Upper lobe of left lung (tissue), 6 donors: ENCODE results near the gene CCL2. TPM values are rescaled to one million over a fixed set of nuclear protein-coding genes. Genes with fewer than 3 reads are reported as not detected.

Experiments used
- ATAC-seq, 2 donors: fragments of 200-7000 bp; cut with Tn5 transposase; one replicate each; pipeline ENCODE4 v1.9.1; 2022; ENCODE audit warnings: mild to moderate bottlenecking in 2 of 2, moderate library complexity in 2 of 2; ENCODE audit not compliant: low FRiP score in 2 of 2
- DNase-seq, 2 donors: peaks; one replicate each; pipeline ENCODE4 v3.0.0-alpha.2; 2019 to 2020
- H3K27ac ChIP-seq, 4 donors: fragments of 200-600 bp; sonication (generic); one replicate each; pipeline ENCODE4 v1.5.1; 2016 to 2019
- H3K27me3 ChIP-seq, 4 donors: fragments of 200-600 bp; sonication (generic); one replicate each; pipeline ENCODE4 v1.5.1; 2017 to 2019
- H3K36me3 ChIP-seq, 4 donors: fragments of 200-600 bp; sonication (generic); one replicate each; pipeline ENCODE4 v1.5.1; 2016 to 2019
- H3K4me1 ChIP-seq, 4 donors: fragments of 200-600 bp; sonication (generic); one replicate each; pipeline ENCODE4 v1.5.1; 2018 to 2019
- H3K4me3 ChIP-seq, 4 donors: fragments of 200-600 bp; sonication (generic); one replicate each; pipeline ENCODE4 v1.5.1; 2017 to 2019; ENCODE audit warnings: mild to moderate bottlenecking in 2 of 4, moderate library complexity in 1 of 4
- H3K9me3 ChIP-seq, 4 donors: fragments of 200-600 bp; sonication (generic); one replicate each; pipeline ENCODE4 v1.5.1; 2018 to 2019
- EP300 ChIP-seq, 4 donors: sonication (generic); formaldehyde crosslinking; IDR thresholded peaks; one replicate each; pipeline ENCODE4 v1.5.1; 2017; ENCODE audit warnings: antibody characterized with exemption in 4 of 4, control low read depth in 2 of 4
- POLR2A ChIP-seq, 4 donors: fragments of 450-650 bp; IDR thresholded peaks; one replicate each; pipeline ENCODE4 v1.5.1; 2016 to 2017; ENCODE audit warnings: antibody characterized with exemption in 4 of 4, mild to moderate bottlenecking in 2 of 4
- POLR2AphosphoS5 ChIP-seq, 2 donors: sonication (generic); formaldehyde crosslinking; IDR thresholded peaks; one replicate each; pipeline ENCODE4 v1.5.1; 2017; ENCODE audit warnings: antibody characterized with exemption in 2 of 2
- WGBS, 2 donors: methylation state at CpG; one replicate each; pipeline ENCODE4 v1.1.5; 2017 to 2018; 5-methylcytosine and 5-hydroxymethylcytosine counted together
- total RNA-seq, 6 donors: library from RNA; depleted of rRNA in 4 of 6; stranded (reverse); fragments of >200 nt in 4 of 6; gene quantifications; one replicate each; pipeline versions ENCODE4 v1.1.0 to v1.2.1, GENCODE V29; 2016 to 2021
- TF ChIP-seq, protein P1 (sequence below), 6 experiments: fragments of 450-650 bp in 4 of 6; fragments of 200-600 bp in 2 of 6; sonication (generic) in 2 of 6; IDR thresholded peaks; one replicate each; pipeline ENCODE4 v1.5.1; 2016 to 2019; ENCODE audit warnings: antibody characterized with exemption in 6 of 6
- donor health status: DM: no; HTN: no; CAD: no; lungs with moderate emphysema.
- donor health status: DM: no; HTN: yes; CAD: no; lungs with severe emphysema.

The CCL2 gene
- total RNA-seq, 6 donors from 2014 or later, result 11.5 to 100.0 (median 15.6) TPM

DNA sequence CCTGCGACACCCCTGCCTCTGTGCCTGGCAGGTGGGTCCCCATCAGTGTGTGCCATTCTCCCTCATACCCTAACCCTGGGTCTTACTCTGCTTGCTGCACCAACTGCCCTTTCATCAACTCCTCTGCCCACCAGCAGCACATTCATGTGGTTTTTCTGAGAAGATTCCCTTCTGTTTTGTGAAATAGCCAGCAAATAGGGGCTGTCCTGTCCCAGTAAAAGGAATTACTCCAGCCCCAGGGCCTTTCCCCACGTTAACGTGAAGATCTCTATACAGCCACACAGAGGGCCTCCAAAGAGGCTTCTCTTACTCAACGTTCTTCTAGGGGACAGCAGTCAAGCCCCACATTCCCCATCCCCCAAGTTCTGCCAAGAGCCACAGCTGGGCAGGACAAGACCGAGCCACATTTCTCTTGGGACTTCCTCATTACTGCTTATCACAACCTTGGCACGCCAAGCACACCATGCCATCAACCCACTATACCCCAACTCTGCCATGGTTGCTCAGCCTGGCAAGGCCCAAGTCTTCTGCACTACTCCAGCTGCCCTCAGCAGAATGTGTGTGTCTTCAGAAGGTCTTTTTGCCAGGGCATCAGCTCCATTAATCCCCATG, 18.7 kb upstream of the CCL2 start:
- ATAC-seq, result peak in 1 of 2 donors; percentile 3
- H3K9me3 ChIP-seq, result no peaks in the 10 kb centered on the region
- H3K36me3 ChIP-seq, result no peaks in the 10 kb centered on the region
- peak overlapping the region in 3 of 4 donors; percentile 1 to 73 (median 65) for H3K27ac ChIP-seq
- no peaks in the 10 kb centered on the region for H3K27me3 ChIP-seq
- H3K4me1 ChIP-seq, result peaks cover 47 to 60% (median 57%) of the 10 kb centered on the region in 4 donors
- H3K4me3 ChIP-seq, result no peak overlapping the region
- 62 to 82% methylated on average over 6 of the region's 6 CpGs for WGBS, 2 donors
- no peak for DNase-seq
- TF ChIP-seq EP300 (IDR thresholded peaks at IDR 0.05) (no peak), POLR2AphosphoS5 (IDR thresholded peaks at IDR 0.05) (no peak), POLR2A (IDR thresholded peaks at IDR 0.05) (no peak)
- TF ChIP-seq, protein P1, sequence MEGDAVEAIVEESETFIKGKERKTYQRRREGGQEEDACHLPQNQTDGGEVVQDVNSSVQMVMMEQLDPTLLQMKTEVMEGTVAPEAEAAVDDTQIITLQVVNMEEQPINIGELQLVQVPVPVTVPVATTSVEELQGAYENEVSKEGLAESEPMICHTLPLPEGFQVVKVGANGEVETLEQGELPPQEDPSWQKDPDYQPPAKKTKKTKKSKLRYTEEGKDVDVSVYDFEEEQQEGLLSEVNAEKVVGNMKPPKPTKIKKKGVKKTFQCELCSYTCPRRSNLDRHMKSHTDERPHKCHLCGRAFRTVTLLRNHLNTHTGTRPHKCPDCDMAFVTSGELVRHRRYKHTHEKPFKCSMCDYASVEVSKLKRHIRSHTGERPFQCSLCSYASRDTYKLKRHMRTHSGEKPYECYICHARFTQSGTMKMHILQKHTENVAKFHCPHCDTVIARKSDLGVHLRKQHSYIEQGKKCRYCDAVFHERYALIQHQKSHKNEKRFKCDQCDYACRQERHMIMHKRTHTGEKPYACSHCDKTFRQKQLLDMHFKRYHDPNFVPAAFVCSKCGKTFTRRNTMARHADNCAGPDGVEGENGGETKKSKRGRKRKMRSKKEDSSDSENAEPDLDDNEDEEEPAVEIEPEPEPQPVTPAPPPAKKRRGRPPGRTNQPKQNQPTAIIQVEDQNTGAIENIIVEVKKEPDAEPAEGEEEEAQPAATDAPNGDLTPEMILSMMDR (IDR thresholded peaks at IDR 0.05), result no peak

GRCh38 chr17:34237458-34237857, 17.6 kb upstream of the CCL2 start:
- WGBS, 2 donors, result 85 to 91% methylated on average over 3 of the region's 3 CpGs
- TF ChIP-seq, protein P1 (IDR thresholded peaks at IDR 0.05), result no peak
- TF ChIP-seq POLR2AphosphoS5 (IDR thresholded peaks at IDR 0.05), result no peak
- no peak for TF ChIP-seq POLR2A (IDR thresholded peaks at IDR 0.05)
- no peak for TF ChIP-seq EP300 (IDR thresholded peaks at IDR 0.05)

DNA sequence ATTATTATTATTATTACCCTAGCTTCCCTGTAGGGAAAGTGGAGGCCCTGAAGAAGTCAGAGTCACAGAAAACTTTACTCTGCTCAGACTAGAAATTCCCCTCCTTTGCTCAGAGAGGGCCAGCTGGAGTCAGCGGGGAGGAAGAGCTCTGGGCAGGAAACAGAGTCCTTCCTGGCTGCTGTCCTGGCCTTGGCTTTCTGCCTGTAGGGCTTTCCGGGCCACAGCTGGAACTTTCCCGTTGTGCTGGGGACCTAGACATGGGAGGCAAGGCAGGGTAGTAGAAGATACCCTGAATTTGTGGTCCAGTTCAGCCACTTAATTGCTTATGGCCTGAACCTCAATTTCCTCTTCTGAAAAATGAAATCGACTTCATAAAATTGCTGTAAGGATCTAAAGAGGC, 14.0 kb upstream of the CCL2 start:
- Histone ChIP-seq H3K27ac (peak overlapping the region in 1 of 4 donors; percentile 55), H3K27me3 (no peaks in the 10 kb centered on the region), H3K36me3 (no peaks in the 10 kb centered on the region), H3K4me3 (no peak overlapping the region), H3K4me1 (peaks cover 50 to 68% (median 61%) of the 10 kb centered on the region in 4 donors), H3K9me3 (no peaks in the 10 kb centered on the region)
- TF ChIP-seq, protein P1 (IDR thresholded peaks at IDR 0.05), result no peak
- TF ChIP-seq POLR2AphosphoS5 (IDR thresholded peaks at IDR 0.05), result peak; percentile 37 to 58
- TF ChIP-seq POLR2A (IDR thresholded peaks at IDR 0.05), result no peak
- TF ChIP-seq EP300 (IDR thresholded peaks at IDR 0.05), result peak in 1 of 4 donors; percentile 57
- ATAC-seq, result peak in 1 of 2 donors; percentile 73
- WGBS, 2 donors, result 6 to 7% methylated on average over 4 of the region's 4 CpGs
- DNase-seq, result no peak

More at GRCh38 chr17:34237458-34237857, 17.6 kb upstream of the CCL2 start:
- Histone ChIP-seq H3K4me1 (peaks cover 58 to 71% (median 67%) of the 10 kb centered on the region in 4 donors), H3K36me3 (no peaks in the 10 kb centered on the region), H3K4me3 (no peak overlapping the region), H3K27me3 (no peaks in the 10 kb centered on the region), H3K9me3 (no peaks in the 10 kb centered on the region), H3K27ac (peak overlapping the region in 1 of 4 donors; percentile 27)
- DNase-seq (no peak), ATAC-seq (no peak)

DNA sequence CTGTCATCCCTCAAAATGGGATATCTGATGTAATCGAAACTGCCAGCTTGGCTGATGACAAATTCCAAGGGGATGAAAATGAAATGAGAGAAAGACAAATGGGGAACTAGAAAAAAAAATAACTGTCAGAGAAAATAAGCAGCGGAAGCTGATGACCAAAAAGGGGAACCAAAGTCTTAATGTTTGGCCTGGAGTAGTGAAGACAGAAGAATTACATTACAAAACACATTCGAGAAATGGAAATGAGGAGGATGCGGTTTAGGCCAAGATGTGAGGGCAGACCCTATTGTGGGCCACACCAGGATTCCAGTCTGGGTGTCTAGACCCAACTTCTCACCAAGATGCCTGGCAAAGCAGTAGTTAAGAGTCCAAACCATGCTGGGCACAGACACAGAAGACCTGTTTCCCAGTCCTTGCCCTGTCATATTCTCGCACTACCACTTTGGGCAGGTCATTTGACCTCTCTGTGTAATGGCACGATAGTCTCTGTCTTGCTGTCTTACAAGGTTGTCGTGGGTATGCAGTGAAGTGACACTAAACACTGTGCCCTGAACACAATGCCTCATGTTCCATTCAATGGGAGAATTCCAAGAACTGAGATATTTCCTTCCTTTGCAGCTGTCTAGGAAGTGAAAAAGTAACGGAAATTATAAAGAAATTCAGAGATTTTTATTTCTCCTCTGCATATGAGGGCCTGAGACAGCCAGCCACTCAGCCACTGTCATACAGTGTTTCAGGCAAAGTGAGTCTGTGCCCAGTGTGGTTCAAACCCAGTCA, 12.3 kb upstream of the CCL2 start:
- Histone ChIP-seq H3K27me3 (no peaks in the 10 kb centered on the region), H3K4me1 (peaks cover 53 to 67% (median 58%) of the 10 kb centered on the region in 4 donors), H3K4me3 (no peak overlapping the region), H3K9me3 (no peaks in the 10 kb centered on the region), H3K36me3 (no peaks in the 10 kb centered on the region), H3K27ac (peak overlapping the region; percentile 65 to 82 (median 78))
- DNase-seq (no peak), ATAC-seq (peak; percentile 58 to 66)
- WGBS, 2 donors, result 50 to 55% methylated on average over 6 to 8 of the region's 8 CpGs
- TF ChIP-seq POLR2A (IDR thresholded peaks at IDR 0.05) (no peak), POLR2AphosphoS5 (IDR thresholded peaks at IDR 0.05) (peak in 1 of 2 donors; percentile 14), EP300 (IDR thresholded peaks at IDR 0.05) (no peak)
- TF ChIP-seq, protein P1 (IDR thresholded peaks at IDR 0.05), result no peak
